ENCODE results near the gene CAVIN2.
"Not testable (repeated sequence)": the region's sequence is repeated elsewhere in the genome, so short reads cannot be mapped to it uniquely, and the experiment has no call there.

DNA sequence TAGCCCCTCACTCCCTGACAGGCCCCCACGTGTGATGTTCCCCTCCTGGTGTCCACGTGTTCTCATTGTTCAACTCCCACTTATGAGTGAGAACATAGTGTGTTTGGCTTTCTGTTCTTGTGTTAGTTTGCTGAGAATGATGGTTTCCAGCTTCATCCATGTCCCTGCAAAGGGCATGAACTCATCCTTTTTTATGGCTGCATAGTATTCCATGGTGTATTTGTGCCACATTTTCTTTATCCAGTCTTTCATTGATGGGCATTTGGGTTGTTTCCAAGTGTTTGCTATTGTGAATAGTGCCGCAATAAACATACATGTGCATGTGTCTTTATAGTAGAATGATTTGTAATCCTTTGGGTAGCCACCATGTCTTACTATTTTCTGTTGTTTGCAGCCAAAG, 61.2 kb downstream of the CAVIN2 start:
- TF ChIP-seq, protein P1, sequence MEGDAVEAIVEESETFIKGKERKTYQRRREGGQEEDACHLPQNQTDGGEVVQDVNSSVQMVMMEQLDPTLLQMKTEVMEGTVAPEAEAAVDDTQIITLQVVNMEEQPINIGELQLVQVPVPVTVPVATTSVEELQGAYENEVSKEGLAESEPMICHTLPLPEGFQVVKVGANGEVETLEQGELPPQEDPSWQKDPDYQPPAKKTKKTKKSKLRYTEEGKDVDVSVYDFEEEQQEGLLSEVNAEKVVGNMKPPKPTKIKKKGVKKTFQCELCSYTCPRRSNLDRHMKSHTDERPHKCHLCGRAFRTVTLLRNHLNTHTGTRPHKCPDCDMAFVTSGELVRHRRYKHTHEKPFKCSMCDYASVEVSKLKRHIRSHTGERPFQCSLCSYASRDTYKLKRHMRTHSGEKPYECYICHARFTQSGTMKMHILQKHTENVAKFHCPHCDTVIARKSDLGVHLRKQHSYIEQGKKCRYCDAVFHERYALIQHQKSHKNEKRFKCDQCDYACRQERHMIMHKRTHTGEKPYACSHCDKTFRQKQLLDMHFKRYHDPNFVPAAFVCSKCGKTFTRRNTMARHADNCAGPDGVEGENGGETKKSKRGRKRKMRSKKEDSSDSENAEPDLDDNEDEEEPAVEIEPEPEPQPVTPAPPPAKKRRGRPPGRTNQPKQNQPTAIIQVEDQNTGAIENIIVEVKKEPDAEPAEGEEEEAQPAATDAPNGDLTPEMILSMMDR (IDR thresholded peaks at IDR 0.05) = not testable (repeated sequence)
- TF ChIP-seq PHF8 (IDR thresholded peaks at IDR 0.05; ENCODE audit: borderline replicate concordance, low read depth); CEBPB (IDR thresholded peaks at IDR 0.05); JUNB (IDR thresholded peaks at IDR 0.05); TP53 (CRISPR knock-in tag; IDR thresholded peaks at IDR 0.05): not testable (repeated sequence)
- TF ChIP-seq, protein P2, sequence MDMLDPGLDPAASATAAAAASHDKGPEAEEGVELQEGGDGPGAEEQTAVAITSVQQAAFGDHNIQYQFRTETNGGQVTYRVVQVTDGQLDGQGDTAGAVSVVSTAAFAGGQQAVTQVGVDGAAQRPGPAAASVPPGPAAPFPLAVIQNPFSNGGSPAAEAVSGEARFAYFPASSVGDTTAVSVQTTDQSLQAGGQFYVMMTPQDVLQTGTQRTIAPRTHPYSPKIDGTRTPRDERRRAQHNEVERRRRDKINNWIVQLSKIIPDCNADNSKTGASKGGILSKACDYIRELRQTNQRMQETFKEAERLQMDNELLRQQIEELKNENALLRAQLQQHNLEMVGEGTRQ (IDR thresholded peaks at IDR 0.05) = not testable (repeated sequence)
